Endodermal cell (in vitro differentiated cells): ENCODE measurements around the gene HDAC4. TPM values are rescaled to one million over a fixed set of nuclear protein-coding genes. Genes with fewer than 3 reads are reported as not detected.

Experiments
- DNase-seq: peaks from one replicate; pipeline ENCODE4 v3.0.0-alpha.2; 2017
- H3K27ac ChIP-seq: 2 replicates; pipeline ENCODE4 v1.5.1; 2013; ENCODE audit warnings: mild to moderate bottlenecking, low read depth, low read length, moderate library complexity
- H3K27me3 ChIP-seq: 2 replicates; pipeline ENCODE4 v1.6.1; 2013; ENCODE audit warnings: mild to moderate bottlenecking, low read length, moderate library complexity; ENCODE audit not compliant: insufficient read depth, control insufficient read depth, poor library complexity, severe bottlenecking
- H3K36me3 ChIP-seq: 2 replicates; pipeline ENCODE4 v1.7.0; 2013; ENCODE audit warnings: mild to moderate bottlenecking, low read length, moderate library complexity; ENCODE audit not compliant: control insufficient read depth, insufficient read depth
- H3K4me1 ChIP-seq: one replicate; pipeline ENCODE4 v1.7.0; 2013; ENCODE audit warnings: low read length; ENCODE audit not compliant: control insufficient read depth, insufficient read depth
- H3K4me3 ChIP-seq: 2 replicates; pipeline ENCODE4 v1.5.1; 2013; ENCODE audit warnings: mild to moderate bottlenecking, low read length, moderate library complexity
- H3K9ac ChIP-seq: 2 replicates; pipeline ENCODE4 v1.6.1; 2013; ENCODE audit warnings: mild to moderate bottlenecking, low read length, moderate library complexity; ENCODE audit not compliant: poor library complexity, severe bottlenecking; ENCODE audit errors: extremely low read depth
- H3K9me3 ChIP-seq: 2 replicates; pipeline ENCODE4 v1.6.1; 2013; ENCODE audit warnings: mild to moderate bottlenecking, low read length, moderate library complexity; ENCODE audit not compliant: control insufficient read depth
- H3K27ac Mint-ChIP-seq: 2 replicates; pipeline ENCODE4 v1.8.0; 2020; ENCODE audit warnings: mixed read lengths
- H3K27me3 Mint-ChIP-seq: 2 replicates; pipeline ENCODE4 v1.8.0; 2021; ENCODE audit warnings: mild to moderate bottlenecking, mixed read lengths; ENCODE audit not compliant: insufficient read depth
- H3K36me3 Mint-ChIP-seq: 2 replicates; pipeline ENCODE4 v1.8.0; 2020; ENCODE audit warnings: low read depth, mixed read lengths
- H3K4me1 Mint-ChIP-seq: 2 replicates; pipeline ENCODE4 v1.8.0; 2020; ENCODE audit warnings: mixed read lengths
- H3K4me3 Mint-ChIP-seq: 2 replicates; pipeline ENCODE4 v1.8.0; 2020; ENCODE audit warnings: mild to moderate bottlenecking, moderate library complexity, mixed read lengths
- H3K9me3 Mint-ChIP-seq: 2 replicates; pipeline ENCODE4 v1.8.0; 2020; ENCODE audit warnings: mild to moderate bottlenecking, mixed read lengths
- WGBS, 2 experiments: methylation state at CpG; one replicate each; pipeline versions ENCODE4 v1.1.5 to v1.1.7; 2013; ENCODE audit warnings: missing lambda C conversion rate in 2 of 2, mixed read lengths in 1 of 2; ENCODE audit not compliant: insufficient coverage in 1 of 2, insufficient read length in 1 of 2; 5-methylcytosine and 5-hydroxymethylcytosine counted together
- total RNA-seq, 2 donors: library from RNA; stranded (reverse); fragmentation: NEBNext Ultra II Directional in 1 of 2; extraction: Animal tissue kit (Norgen Biotek cat#: 25700) in 1 of 2; gene quantifications; 2 replicates in 1 of 2; 3 replicates in 1 of 2; pipeline ENCODE4 v1.2.1, GENCODE V29; 2021
- TF ChIP-seq, protein P1 (sequence below): fragments of 200-600 bp; sonication (generic); conservative IDR thresholded peaks from 2 replicates; pipeline ENCODE4 v1.5.0; 2021; ENCODE audit warnings: antibody characterized with exemption, mild to moderate bottlenecking

The HDAC4 gene
- total RNA-seq, 2 donors from 2014 or later = 45.7 to 51.2 TPM

DNA sequence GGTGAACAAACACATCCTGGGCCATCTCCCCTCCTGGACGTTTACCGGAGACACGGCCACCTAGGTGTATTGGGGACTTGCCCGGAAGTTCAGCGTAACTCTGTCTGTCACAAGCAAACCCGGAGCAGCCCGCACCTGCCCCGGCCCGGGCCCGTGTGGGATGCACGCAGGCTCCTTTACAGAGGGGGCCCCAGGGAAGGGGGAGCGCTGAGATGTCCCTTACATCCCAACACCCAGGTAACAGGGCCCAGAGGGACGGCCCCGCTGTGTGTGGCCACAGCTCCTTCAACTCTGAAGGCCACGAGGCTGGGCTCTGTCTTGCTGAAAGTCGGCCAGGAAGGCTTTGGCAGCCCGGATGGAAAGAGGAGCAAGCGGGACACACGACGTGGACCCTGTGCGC, 340.1 kb downstream of the HDAC4 start:
- Mint-ChIP-seq H3K9me3 (no peaks in the 10 kb centered on the region), H3K36me3 (peaks cover 10% of the 10 kb centered on the region), H3K4me1 (no peaks in the 10 kb centered on the region), H3K27me3 (no peaks in the 10 kb centered on the region), H3K27ac (no peak overlapping the region), H3K4me3 (no peak overlapping the region)
- Histone ChIP-seq H3K4me1 (no peaks in the 10 kb centered on the region), H3K27ac (no peak overlapping the region), H3K27me3 (no peaks in the 10 kb centered on the region), H3K9ac (no peak overlapping the region), H3K4me3 (no peak overlapping the region), H3K9me3 (peaks cover 13% of the 10 kb centered on the region), H3K36me3 (peaks cover 6% of the 10 kb centered on the region)
- 95 to 96% methylated on average over 11 to 21 of the region's 21 CpGs for whole genome bisulfite sequencing, 2 experiments
- no peak for DNase-seq
- TF ChIP-seq, protein P1, sequence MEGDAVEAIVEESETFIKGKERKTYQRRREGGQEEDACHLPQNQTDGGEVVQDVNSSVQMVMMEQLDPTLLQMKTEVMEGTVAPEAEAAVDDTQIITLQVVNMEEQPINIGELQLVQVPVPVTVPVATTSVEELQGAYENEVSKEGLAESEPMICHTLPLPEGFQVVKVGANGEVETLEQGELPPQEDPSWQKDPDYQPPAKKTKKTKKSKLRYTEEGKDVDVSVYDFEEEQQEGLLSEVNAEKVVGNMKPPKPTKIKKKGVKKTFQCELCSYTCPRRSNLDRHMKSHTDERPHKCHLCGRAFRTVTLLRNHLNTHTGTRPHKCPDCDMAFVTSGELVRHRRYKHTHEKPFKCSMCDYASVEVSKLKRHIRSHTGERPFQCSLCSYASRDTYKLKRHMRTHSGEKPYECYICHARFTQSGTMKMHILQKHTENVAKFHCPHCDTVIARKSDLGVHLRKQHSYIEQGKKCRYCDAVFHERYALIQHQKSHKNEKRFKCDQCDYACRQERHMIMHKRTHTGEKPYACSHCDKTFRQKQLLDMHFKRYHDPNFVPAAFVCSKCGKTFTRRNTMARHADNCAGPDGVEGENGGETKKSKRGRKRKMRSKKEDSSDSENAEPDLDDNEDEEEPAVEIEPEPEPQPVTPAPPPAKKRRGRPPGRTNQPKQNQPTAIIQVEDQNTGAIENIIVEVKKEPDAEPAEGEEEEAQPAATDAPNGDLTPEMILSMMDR = no peak

DNA sequence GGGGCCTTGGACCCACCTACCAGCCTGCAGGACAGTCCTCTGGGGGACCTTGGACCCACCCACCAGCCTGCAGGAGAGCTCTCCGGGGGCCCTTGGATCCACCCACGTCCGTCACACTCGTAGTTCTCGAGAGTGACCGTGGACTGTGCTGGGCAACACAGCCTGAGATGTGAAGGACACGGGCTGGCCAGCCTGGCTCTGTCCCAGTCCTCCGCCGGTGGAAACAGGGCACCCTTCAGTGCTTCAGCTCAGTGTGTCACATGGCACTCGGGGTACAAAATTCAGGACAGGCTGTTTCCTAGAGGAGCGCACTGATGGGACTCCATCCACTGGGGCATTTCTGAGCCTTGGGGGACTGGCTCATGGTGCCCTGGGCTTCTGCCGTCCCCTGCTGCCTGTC, 341.0 kb downstream of the HDAC4 start:
- no peak overlapping the region for H3K27ac ChIP-seq
- Mint-ChIP-seq H3K27ac (no peak overlapping the region), H3K4me1 (no peaks in the 10 kb centered on the region), H3K27me3 (no peaks in the 10 kb centered on the region), H3K4me3 (no peak overlapping the region), H3K36me3 (peaks cover 15% of the 10 kb centered on the region), H3K9me3 (no peaks in the 10 kb centered on the region)
- no peak overlapping the region for H3K4me3 ChIP-seq
- no peaks in the 10 kb centered on the region for H3K27me3 ChIP-seq
- DNase-seq = no peak
- peaks cover 13% of the 10 kb centered on the region for H3K9me3 ChIP-seq
- 93 to 100% methylated on average over 6 to 12 of the region's 12 CpGs for WGBS, 2 experiments
- H3K4me1 ChIP-seq = no peaks in the 10 kb centered on the region
- H3K9ac ChIP-seq = no peak overlapping the region
- TF ChIP-seq, protein P1 = no peak
- H3K36me3 ChIP-seq = peaks cover 6% of the 10 kb centered on the region

DNA sequence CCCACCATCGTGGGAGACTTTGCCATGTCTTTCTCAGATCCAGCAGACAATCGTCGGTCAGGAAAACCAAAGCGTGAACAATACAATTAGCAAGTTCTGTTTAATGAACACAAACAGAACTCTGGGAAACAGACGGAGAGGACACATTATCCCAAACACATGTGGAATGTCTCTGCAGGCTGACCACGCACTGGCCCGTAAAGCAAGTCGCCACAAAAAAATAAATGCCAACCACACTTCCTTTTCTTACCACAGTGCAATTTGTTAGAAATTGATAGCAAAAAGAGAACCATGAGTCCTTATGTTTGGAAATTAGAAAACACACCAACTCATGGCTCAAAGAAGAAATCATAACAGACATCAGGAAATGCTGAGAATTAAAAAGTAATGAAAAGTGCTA, 342.1 kb downstream of the HDAC4 start:
- no peaks in the 10 kb centered on the region for H3K4me1 Mint-ChIP-seq
- TF ChIP-seq, protein P1 = no peak
- DNase-seq = no peak
- H3K9me3 Mint-ChIP-seq = no peaks in the 10 kb centered on the region
- Histone ChIP-seq H3K4me3 (no peak overlapping the region), H3K4me1 (no peaks in the 10 kb centered on the region), H3K9ac (no peak overlapping the region), H3K9me3 (peaks cover 13% of the 10 kb centered on the region), H3K36me3 (peaks cover 6% of the 10 kb centered on the region), H3K27ac (no peak overlapping the region), H3K27me3 (no peaks in the 10 kb centered on the region)
- H3K36me3 Mint-ChIP-seq = peaks cover 13% of the 10 kb centered on the region
- 91 to 100% methylated on average over 5 to 8 of the region's 8 CpGs for WGBS, 2 experiments
- no peak overlapping the region for H3K27ac Mint-ChIP-seq
- H3K4me3 Mint-ChIP-seq = no peak overlapping the region
- no peaks in the 10 kb centered on the region for H3K27me3 Mint-ChIP-seq
